ENCODE results near the gene TMEM151A. TPM values are rescaled to one million over a fixed set of nuclear protein-coding genes. Genes with fewer than 3 reads are reported as not detected.
"Not testable (repeated sequence)": the region's sequence is repeated elsewhere in the genome, so short reads cannot be mapped to it uniquely, and the experiment has no call there.

TMEM151A gene
- total and polyA plus RNA-seq, 2 donors (not counting 1 experiment from before 2014, with no cell fraction given): under 0.01 TPM; not detected in 1

- Histone ChIP-seq H2AFZ (ENCODE audit: low read length) (no peak overlapping the region), H3K27me3 (ENCODE audit: control insufficient read depth, insufficient read depth, low read length) (no peaks in the 10 kb centered on the region), H3K9me3 (ENCODE audit: control insufficient read depth, insufficient read depth, low read depth, low read length) (no peaks in the 10 kb centered on the region), H3K9ac (ENCODE audit: insufficient read depth, low read length) (no peak overlapping the region), H3K4me3 (replicated peaks in 1 of 4; ENCODE audit: control extremely low read depth in 1 of 4, insufficient read depth in 1 of 4, low read depth in 3 of 4, low read length in 4 of 4) (no peak overlapping the region), H4K20me1 (ENCODE audit: control insufficient read depth, extremely low read depth, insufficient read depth, low read length) (no peaks in the 10 kb centered on the region), H3K36me3 (ENCODE audit: control insufficient read depth, insufficient read depth, low read length) (peaks cover 32% of the 10 kb centered on the region), H3K27ac (ENCODE audit: insufficient read depth, low read length) (no peak overlapping the region), H3K4me2 (ENCODE audit: extremely low read depth, insufficient read depth, low read length) (no peak overlapping the region), H3K4me1 (ENCODE audit: control insufficient read depth, extremely low read depth, insufficient read depth, low read length) (peaks cover 3% of the 10 kb centered on the region), H3K79me2 (ENCODE audit: control insufficient read depth, insufficient read depth, low read length) (peaks cover 25% of the 10 kb centered on the region)
- DNase-seq (ENCODE audit: low read depth in 2 of 2): no peak
- TF ChIP-seq CTCF (conservative IDR thresholded peaks at IDR 0.05 in 1 of 2, IDR thresholded peaks at IDR 0.05 in 1 of 2; ENCODE audit: low read depth in 1 of 2, low read length in 2 of 2): no peak
Observed at GRCh38 chr11:66274219-66274618, 17.5 kb upstream of the TMEM151A start.

GRCh38 chr11:66275396-66275795, 16.3 kb upstream of the TMEM151A start:
- Histone ChIP-seq H3K4me3 (replicated peaks in 1 of 4; ENCODE audit: control extremely low read depth in 1 of 4, insufficient read depth in 1 of 4, low read depth in 3 of 4, low read length in 4 of 4) (no peak overlapping the region), H3K9me3 (ENCODE audit: control insufficient read depth, insufficient read depth, low read depth, low read length) (no peaks in the 10 kb centered on the region), H4K20me1 (ENCODE audit: control insufficient read depth, extremely low read depth, insufficient read depth, low read length) (no peaks in the 10 kb centered on the region), H2AFZ (ENCODE audit: low read length) (no peak overlapping the region), H3K4me1 (ENCODE audit: control insufficient read depth, extremely low read depth, insufficient read depth, low read length) (no peaks in the 10 kb centered on the region), H3K4me2 (ENCODE audit: extremely low read depth, insufficient read depth, low read length) (no peak overlapping the region), H3K9ac (ENCODE audit: insufficient read depth, low read length) (no peak overlapping the region), H3K79me2 (ENCODE audit: control insufficient read depth, insufficient read depth, low read length) (peaks cover 13% of the 10 kb centered on the region), H3K27me3 (ENCODE audit: control insufficient read depth, insufficient read depth, low read length) (no peaks in the 10 kb centered on the region), H3K27ac (ENCODE audit: insufficient read depth, low read length) (no peak overlapping the region), H3K36me3 (ENCODE audit: control insufficient read depth, insufficient read depth, low read length) (peaks cover 32% of the 10 kb centered on the region)
- DNase-seq (ENCODE audit: low read depth in 2 of 2): no peak
- no peak for TF ChIP-seq EZH2 (IDR thresholded peaks at IDR 0.05; ENCODE audit: low read length, missing control alignments)

- H2AFZ ChIP-seq (ENCODE audit: low read length): no peak overlapping the region
- TF ChIP-seq EZH2 (IDR thresholded peaks at IDR 0.05; ENCODE audit: low read length, missing control alignments) (no peak), CTCF (conservative IDR thresholded peaks at IDR 0.05 in 1 of 2, IDR thresholded peaks at IDR 0.05 in 1 of 2; ENCODE audit: low read depth in 1 of 2, low read length in 2 of 2) (no peak)
- peaks cover 32% of the 10 kb centered on the region for H3K36me3 ChIP-seq (ENCODE audit: control insufficient read depth, insufficient read depth, low read length)
- H3K79me2 ChIP-seq (ENCODE audit: control insufficient read depth, insufficient read depth, low read length): peaks cover 6% of the 10 kb centered on the region
- no peak overlapping the region for H3K4me3 ChIP-seq (replicated peaks in 1 of 4; ENCODE audit: control extremely low read depth in 1 of 4, insufficient read depth in 1 of 4, low read depth in 3 of 4, low read length in 4 of 4)
- peaks cover 1% of the 10 kb centered on the region for H4K20me1 ChIP-seq (ENCODE audit: control insufficient read depth, extremely low read depth, insufficient read depth, low read length)
- no peak overlapping the region for H3K27ac ChIP-seq (ENCODE audit: insufficient read depth, low read length)
- H3K27me3 ChIP-seq (ENCODE audit: control insufficient read depth, insufficient read depth, low read length): no peaks in the 10 kb centered on the region
- DNase-seq (ENCODE audit: low read depth in 2 of 2): no peak
- H3K9me3 ChIP-seq (ENCODE audit: control insufficient read depth, insufficient read depth, low read depth, low read length): no peaks in the 10 kb centered on the region
- H3K9ac ChIP-seq (ENCODE audit: insufficient read depth, low read length): no peak overlapping the region
- H3K4me1 ChIP-seq (ENCODE audit: control insufficient read depth, extremely low read depth, insufficient read depth, low read length): no peaks in the 10 kb centered on the region
- no peak overlapping the region for H3K4me2 ChIP-seq (ENCODE audit: extremely low read depth, insufficient read depth, low read length)
Observed at GRCh38 chr11:66275984-66276612, 15.6 kb upstream of the TMEM151A start.

GRCh38 chr11:66276619-66277018, 15.1 kb upstream of the TMEM151A start:
- H4K20me1 ChIP-seq (ENCODE audit: control insufficient read depth, extremely low read depth, insufficient read depth, low read length); H3K27me3 ChIP-seq (ENCODE audit: control insufficient read depth, insufficient read depth, low read length); H3K9me3 ChIP-seq (ENCODE audit: control insufficient read depth, insufficient read depth, low read depth, low read length); H3K79me2 ChIP-seq (ENCODE audit: control insufficient read depth, insufficient read depth, low read length); H3K4me1 ChIP-seq (ENCODE audit: control insufficient read depth, extremely low read depth, insufficient read depth, low read length); DNase-seq (ENCODE audit: low read depth in 2 of 2); H3K4me3 ChIP-seq (replicated peaks in 1 of 4; ENCODE audit: control extremely low read depth in 1 of 4, insufficient read depth in 1 of 4, low read depth in 3 of 4, low read length in 4 of 4); H3K4me2 ChIP-seq (ENCODE audit: extremely low read depth, insufficient read depth, low read length); H2AFZ ChIP-seq (ENCODE audit: low read length); H3K9ac ChIP-seq (ENCODE audit: insufficient read depth, low read length); H3K27ac ChIP-seq (ENCODE audit: insufficient read depth, low read length): not testable (repeated sequence)
- peaks cover 31% of the 10 kb centered on the region for H3K36me3 ChIP-seq (ENCODE audit: control insufficient read depth, insufficient read depth, low read length)

- not testable (repeated sequence) for H3K79me2 ChIP-seq (ENCODE audit: control insufficient read depth, insufficient read depth, low read length); H3K27me3 ChIP-seq (ENCODE audit: control insufficient read depth, insufficient read depth, low read length); H4K20me1 ChIP-seq (ENCODE audit: control insufficient read depth, extremely low read depth, insufficient read depth, low read length); H3K4me3 ChIP-seq (replicated peaks in 1 of 4; ENCODE audit: control extremely low read depth in 1 of 4, insufficient read depth in 1 of 4, low read depth in 3 of 4, low read length in 4 of 4); H3K4me2 ChIP-seq (ENCODE audit: extremely low read depth, insufficient read depth, low read length); H3K27ac ChIP-seq (ENCODE audit: insufficient read depth, low read length); DNase-seq (ENCODE audit: low read depth in 2 of 2); H3K9me3 ChIP-seq (ENCODE audit: control insufficient read depth, insufficient read depth, low read depth, low read length); H2AFZ ChIP-seq (ENCODE audit: low read length); H3K9ac ChIP-seq (ENCODE audit: insufficient read depth, low read length); H3K4me1 ChIP-seq (ENCODE audit: control insufficient read depth, extremely low read depth, insufficient read depth, low read length)
- peaks cover 27% of the 10 kb centered on the region for H3K36me3 ChIP-seq (ENCODE audit: control insufficient read depth, insufficient read depth, low read length)
Observed at GRCh38 chr11:66277064-66277463, 14.6 kb upstream of the TMEM151A start.

All from fibroblast of lung (primary cell).